ENCODE results near the gene C3orf52. TPM values are rescaled to one million over a fixed set of nuclear protein-coding genes. Genes with fewer than 3 reads are reported as not detected.

C3orf52 gene
- total RNA-seq (2022; extraction: Qiagen RNA extraction; ENCODE audit: low read depth), result 10.2 to 14.1 TPM (median 12.2 TPM) in 5 replicates

GRCh38 chr3:112086076-112086854 lies at the start of gene C3orf52:
TSS of gene C3orf52 (plus strand) at chr3:112086389. CDS start at chr3:112086408, 19 bp downstream.

GRCh38 chr3:112132975-112133448 lies 46.8 kb downstream of the C3orf52 start, which contains the start of gene GCSAM:
TSS of gene GCSAM (minus strand) at chr3:112133248. CDS start at chr3:112133120, 128 bp downstream.

Other genes starting within 250 kb of the C3orf52 start
- 12.5 to 28.2 TPM (median 25.4 TPM) in 5 replicates for gene PHLDB2, start 227.1 kb upstream of the C3orf52 start, total RNA-seq (2022; extraction: Qiagen RNA extraction; ENCODE audit: low read depth)
- 14.2 to 22.5 TPM (median 20.8 TPM) in 5 replicates for gene ABHD10, start 107.4 kb upstream of the C3orf52 start, total RNA-seq (2022; extraction: Qiagen RNA extraction; ENCODE audit: low read depth)
- gene TAGLN3, start 87.5 kb upstream of the C3orf52 start, total RNA-seq (2022; extraction: Qiagen RNA extraction; ENCODE audit: low read depth), result not detected in 5 replicates
- 0.06 to 0.11 TPM in 2 of 5 replicates, not detected in the others for gene TMPRSS7, start 51.7 kb upstream of the C3orf52 start, total RNA-seq (2022; extraction: Qiagen RNA extraction; ENCODE audit: low read depth)
- gene GCSAM, start 46.9 kb downstream of the C3orf52 start, total RNA-seq (2022; extraction: Qiagen RNA extraction; ENCODE audit: low read depth), result not detected in 5 replicates
- not detected in 5 replicates for gene SLC9C1, start 207.8 kb downstream of the C3orf52 start, total RNA-seq (2022; extraction: Qiagen RNA extraction; ENCODE audit: low read depth)
- gene CD200, start 246.8 kb downstream of the C3orf52 start, total RNA-seq (2022; extraction: Qiagen RNA extraction; ENCODE audit: low read depth), result not detected in 5 replicates